ENCODE measurements around the gene IFT25. TPM values are rescaled to one million over a fixed set of nuclear protein-coding genes. Genes with fewer than 3 reads are reported as not detected.

IFT25 gene
- total RNA-seq, 1 experiment from 2014 or later, result 42.9 TPM

- Histone ChIP-seq H3K36me3 (ENCODE audit: control insufficient read depth, insufficient read depth, low read length) (peaks cover 15% of the 10 kb centered on the region; the same call in 1 of the 2 replicates), H3K4me3 (ENCODE audit: low read depth in 2 of 2, low read length in 2 of 2) (no peak overlapping the region), H3K27me3 (ENCODE audit: control insufficient read depth, insufficient read depth, low read length) (no peaks in the 10 kb centered on the region), H3K27ac (ENCODE audit: low read length) (no peak overlapping the region), H3K9me3 (ENCODE audit: control insufficient read depth, insufficient read depth, low read depth, low read length) (no peaks in the 10 kb centered on the region), H3K4me1 (ENCODE audit: control insufficient read depth, insufficient read depth, low read length) (peaks cover 6% of the 10 kb centered on the region)
- POLR2A ChIA-PET, result interaction anchor here (0.8 kb wide), 1 partner anchor 9 kb away, joined by 3 read pairs; the partner anchor contains the start of gene IFT25
- in situ Hi-C loops (cut with HindIII; ENCODE audit: low pct_unique_long_range_greater_than_20kb, low sequenced_read_pairs) (no loop called here), intact Hi-C loops (cut with micrococcal nuclease; ENCODE audit: unreplicated experiment) (no loop called here)
- TF ChIP-seq TCF7L2 (IDR thresholded peaks at IDR 0.05; ENCODE audit: low read depth, low read length) (no peak), REST (IDR thresholded peaks at IDR 0.05; ENCODE audit: insufficient read depth in 1 of 2, low read depth in 2 of 2, low read length in 1 of 2) (no peak), SIN3A (IDR thresholded peaks at IDR 0.05; ENCODE audit: borderline replicate concordance, insufficient read depth, low read depth, low read length) (no peak), POLR2AphosphoS5 (IDR thresholded peaks at IDR 0.05; ENCODE audit: low read depth, low read length) (no peak)
- no TSS peak for BruUV-seq (replicated peaks)
- no peak for ATAC-seq
- CTCF ChIA-PET, result no interaction called here
- DNase-seq (ENCODE audit: low read depth, low spot score), result no peak
These were observed 8.6 kb upstream of the IFT25 start for GRCh38 chr1:53954128-53954527.

DNA sequence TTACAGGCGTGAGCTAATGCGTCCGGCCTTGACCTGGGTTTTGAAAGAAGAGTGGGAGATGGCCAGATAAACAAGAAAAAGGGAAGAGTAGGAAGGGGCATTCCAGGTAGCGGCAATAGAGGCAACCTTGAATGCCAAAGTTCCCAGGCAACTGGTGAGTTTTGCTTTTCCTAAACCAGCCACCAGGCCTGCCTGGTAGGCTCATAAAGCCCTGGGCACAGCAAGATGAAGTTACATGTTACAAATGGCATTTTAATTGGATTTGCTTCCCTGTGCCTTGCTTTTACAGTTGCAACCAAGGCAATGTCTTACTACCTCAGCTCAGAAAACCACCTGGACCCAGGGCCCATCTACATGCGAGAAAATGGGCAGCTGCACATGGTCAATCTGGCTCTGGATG lies 6.2 kb upstream of the IFT25 start:
- peaks cover 10% of the 10 kb centered on the region for H3K36me3 ChIP-seq (ENCODE audit: control insufficient read depth, insufficient read depth, low read length)
- intact Hi-C loops (cut with micrococcal nuclease; ENCODE audit: unreplicated experiment) (no loop called here), in situ Hi-C loops (cut with HindIII; ENCODE audit: low pct_unique_long_range_greater_than_20kb, low sequenced_read_pairs) (no loop called here)
- DNase-seq (ENCODE audit: low read depth, low spot score) (no peak), ATAC-seq (no peak)
- no peak for TF ChIP-seq REST (IDR thresholded peaks at IDR 0.05; ENCODE audit: insufficient read depth in 1 of 2, low read depth in 2 of 2, low read length in 1 of 2)
- no peak for TF ChIP-seq TCF7L2 (IDR thresholded peaks at IDR 0.05; ENCODE audit: low read depth, low read length)
- no peak for TF ChIP-seq SIN3A (IDR thresholded peaks at IDR 0.05; ENCODE audit: borderline replicate concordance, insufficient read depth, low read depth, low read length)
- TF ChIP-seq POLR2AphosphoS5 (IDR thresholded peaks at IDR 0.05; ENCODE audit: low read depth, low read length), result no peak
- TF ChIP-seq, protein P1, sequence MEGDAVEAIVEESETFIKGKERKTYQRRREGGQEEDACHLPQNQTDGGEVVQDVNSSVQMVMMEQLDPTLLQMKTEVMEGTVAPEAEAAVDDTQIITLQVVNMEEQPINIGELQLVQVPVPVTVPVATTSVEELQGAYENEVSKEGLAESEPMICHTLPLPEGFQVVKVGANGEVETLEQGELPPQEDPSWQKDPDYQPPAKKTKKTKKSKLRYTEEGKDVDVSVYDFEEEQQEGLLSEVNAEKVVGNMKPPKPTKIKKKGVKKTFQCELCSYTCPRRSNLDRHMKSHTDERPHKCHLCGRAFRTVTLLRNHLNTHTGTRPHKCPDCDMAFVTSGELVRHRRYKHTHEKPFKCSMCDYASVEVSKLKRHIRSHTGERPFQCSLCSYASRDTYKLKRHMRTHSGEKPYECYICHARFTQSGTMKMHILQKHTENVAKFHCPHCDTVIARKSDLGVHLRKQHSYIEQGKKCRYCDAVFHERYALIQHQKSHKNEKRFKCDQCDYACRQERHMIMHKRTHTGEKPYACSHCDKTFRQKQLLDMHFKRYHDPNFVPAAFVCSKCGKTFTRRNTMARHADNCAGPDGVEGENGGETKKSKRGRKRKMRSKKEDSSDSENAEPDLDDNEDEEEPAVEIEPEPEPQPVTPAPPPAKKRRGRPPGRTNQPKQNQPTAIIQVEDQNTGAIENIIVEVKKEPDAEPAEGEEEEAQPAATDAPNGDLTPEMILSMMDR (IDR thresholded peaks at IDR 0.05), result no peak
- peaks cover 22% of the 10 kb centered on the region for H3K4me1 ChIP-seq (ENCODE audit: control insufficient read depth, insufficient read depth, low read length)
- POLR2A ChIA-PET, result interaction anchor here (0.6 kb wide), 1 partner anchor 508 kb away, joined by 4 read pairs; no protein-coding TSS in a partner anchor
- BruUV-seq (replicated peaks), result no TSS peak
- H3K27me3 ChIP-seq (ENCODE audit: control insufficient read depth, insufficient read depth, low read length), result no peaks in the 10 kb centered on the region
- CTCF ChIA-PET, result no interaction called here
- H3K4me3 ChIP-seq (ENCODE audit: low read depth in 2 of 2, low read length in 2 of 2), result no peak overlapping the region
- no peak overlapping the region for H3K27ac ChIP-seq (ENCODE audit: low read length)
- H3K9me3 ChIP-seq (ENCODE audit: control insufficient read depth, insufficient read depth, low read depth, low read length), result no peaks in the 10 kb centered on the region

Data from Panc1 (cell line).